PC-9 (cell line): ENCODE measurements around the gene GALNT10.

Source experiments
- CTCF ChIP-seq: fragments of 200-600 bp; sonication (generic); conservative IDR thresholded peaks from 2 replicates; pipeline ENCODE4 v1.6.1; 2017; ENCODE audit warnings: mixed run types, antibody characterized with exemption, mild to moderate bottlenecking, moderate library complexity
- EZH2 ChIP-seq: fragments of 200-600 bp; sonication (generic); IDR thresholded peaks from 2 replicates; pipeline ENCODE4 v1.8.0; 2017; ENCODE audit warnings: antibody characterized with exemption, low read depth

- TF ChIP-seq CTCF (no peak), EZH2 (no peak)
Measured at GRCh38 chr5:154308443-154309370, 118.2 kb downstream of the GALNT10 start.
